SK-N-SH (cell line): Measurements from ENCODE around the gene MINDY3. TPM values are rescaled to one million over a fixed set of nuclear protein-coding genes. Genes with fewer than 3 reads are reported as not detected.

Experiments used
- CTCF ChIA-PET: fragments of 300-600, 350-600 bp; formaldehyde crosslinking; extraction: SDS; loops from one replicate; lab custom pipeline; 2021; lab: Yijun Ruan, JAX
- POLR2A ChIA-PET: fragments of 350-600 bp; sonication (Branson Sonifier 250); formaldehyde crosslinking; extraction: SDS; loops from one replicate; lab custom pipeline; 2020; ENCODE audit warnings: antibody characterized with exemption, inconsistent platforms; lab: Yijun Ruan, JAX
- DNase-seq: peaks from one replicate; pipeline ENCODE4 v3.0.0; 2012
- H2AFZ ChIP-seq: fragments of 200-600 bp; sonication (generic); 2 replicates; pipeline ENCODE4 v1.8.1; 2016; ENCODE audit warnings: antibody characterized with exemption, mild to moderate bottlenecking, low read depth
- H3F3A ChIP-seq: fragments of 200-600 bp; sonication (generic); replicated peaks from 2 replicates; pipeline ENCODE3; 2016; ENCODE audit warnings: antibody characterized with exemption, mild to moderate bottlenecking; ENCODE audit not compliant: insufficient read depth
- H3K27ac ChIP-seq, 2 experiments: fragments of 200-500 bp in 1 of 2; fragments of 200-600 bp in 1 of 2; sonication (Bioruptor generic) in 1 of 2; sonication (generic), shearing (Covaris generic) in 1 of 2; 2 replicates each; pipeline versions ENCODE4 v1.5.1 to v1.6.1; 2014 to 2016; ENCODE audit warnings: low read depth in 2 of 2, inconsistent platforms in 1 of 2, low read length in 1 of 2, mild to moderate bottlenecking in 1 of 2, mixed read lengths in 1 of 2
- H3K27me3 ChIP-seq: fragments of 200-600 bp; sonication (generic), shearing (Covaris generic); 2 replicates; pipeline ENCODE4 v1.6.1; 2016; ENCODE audit warnings: mixed run types; ENCODE audit not compliant: insufficient read depth
- H3K36me3 ChIP-seq, 2 experiments: fragments of 200-500 bp in 1 of 2; fragments of 200-600 bp in 1 of 2; sonication (Bioruptor generic) in 1 of 2; sonication (generic) in 1 of 2; replicated peaks in 1 of 2; 2 replicates each; pipeline versions ENCODE3 to v1.5.1; 2014 to 2016; ENCODE audit warnings: low read length in 1 of 2, mild to moderate bottlenecking in 1 of 2; ENCODE audit not compliant: insufficient read depth in 2 of 2, control insufficient read depth in 1 of 2
- H3K4me1 ChIP-seq, 2 experiments: fragments of 200-500 bp in 1 of 2; fragments of 200-600 bp in 1 of 2; sonication (Bioruptor generic) in 1 of 2; sonication (generic), shearing (Covaris generic) in 1 of 2; 2 replicates each; pipeline versions ENCODE4 v1.5.1 to v1.6.1; 2014 to 2016; ENCODE audit warnings: low read depth in 1 of 2, low read length in 1 of 2, mixed run types in 1 of 2; ENCODE audit not compliant: insufficient read depth in 2 of 2, control insufficient read depth in 1 of 2
- H3K4me2 ChIP-seq: fragments of 200-600 bp; sonication (generic), shearing (Covaris generic); 2 replicates; pipeline ENCODE4 v1.6.1; 2017; ENCODE audit warnings: mixed run types
- H3K4me3 ChIP-seq, 2 experiments: fragments of 200-500 bp in 1 of 2; fragments of 200-600 bp in 1 of 2; sonication (Bioruptor generic) in 1 of 2; sonication (generic), shearing (Covaris generic) in 1 of 2; 2 replicates each; pipeline versions ENCODE4 v1.5.1 to v1.8.1; 2014 to 2016; ENCODE audit warnings: low read depth in 2 of 2, inconsistent platforms in 1 of 2, low read length in 1 of 2, mild to moderate bottlenecking in 1 of 2, mixed read lengths in 1 of 2, moderate library complexity in 1 of 2
- H3K79me2 ChIP-seq: fragments of 200-600 bp; sonication (generic); 2 replicates; pipeline ENCODE4 v1.8.1; 2017; ENCODE audit warnings: mild to moderate bottlenecking; ENCODE audit not compliant: insufficient read depth
- H3K9ac ChIP-seq: fragments of 200-600 bp; sonication (generic); 2 replicates; pipeline ENCODE4 v1.6.1; 2017; ENCODE audit warnings: mixed run types
- H3K9me2 ChIP-seq: fragments of 200-600 bp; sonication (generic); 2 replicates; pipeline ENCODE4 v1.6.1; 2017; ENCODE audit warnings: mixed run types
- H3K9me3 ChIP-seq: fragments of 200-600 bp; sonication (generic); 2 replicates; pipeline ENCODE4 v1.6.1; 2017; ENCODE audit warnings: mixed run types, mild to moderate bottlenecking, moderate library complexity
- H4K20me1 ChIP-seq: fragments of 200-600 bp; sonication (generic); 2 replicates; pipeline ENCODE4 v1.6.1; 2017; ENCODE audit warnings: mild to moderate bottlenecking, mixed run types; ENCODE audit not compliant: insufficient read depth
- CHD2 ChIP-seq: fragments of 150-350 bp; IDR thresholded peaks from 2 replicates; pipeline ENCODE4 v1.6.1; 2018; ENCODE audit warnings: low read length; ENCODE audit not compliant: partially characterized antibody
- CTCF ChIP-seq: fragments of 200-600 bp; sonication (generic); IDR thresholded peaks from 2 replicates; pipeline ENCODE4 v1.6.1; 2017; ENCODE audit warnings: antibody characterized with exemption, mild to moderate bottlenecking, moderate library complexity
- EZH2phosphoT487 ChIP-seq: fragments of 200-600 bp; sonication (generic); IDR thresholded peaks from 2 replicates; pipeline ENCODE4 v1.6.1; 2017; ENCODE audit warnings: low read depth, mixed run types, mild to moderate bottlenecking, antibody characterized with exemption, moderate library complexity, borderline replicate concordance
- FOXM1 ChIP-seq: IDR thresholded peaks from 2 replicates; pipeline ENCODE4 v1.4.0; 2012; ENCODE audit warnings: low read depth, mild to moderate bottlenecking
- GATA2 ChIP-seq: sonication (generic); formaldehyde crosslinking; IDR thresholded peaks from 2 replicates; pipeline ENCODE4 v1.5.0; 2020; ENCODE audit warnings: mild to moderate bottlenecking, missing genetic modification reagents
- POLR2AphosphoS5 ChIP-seq: IDR thresholded peaks from 2 replicates; pipeline ENCODE4 v1.6.1; 2012; ENCODE audit warnings: low read depth, low read length
- RAD21 ChIP-seq: IDR thresholded peaks from 2 replicates; pipeline ENCODE4 v1.6.1; 2012; ENCODE audit warnings: mild to moderate bottlenecking, low read length
- RCOR1 ChIP-seq: fragments of 150-350 bp; IDR thresholded peaks from 2 replicates; pipeline ENCODE4 v1.6.1; 2017; ENCODE audit warnings: antibody characterized with exemption, low read length
- RXRA ChIP-seq: IDR thresholded peaks from 2 replicates; pipeline ENCODE4 v1.4.0; 2012; ENCODE audit warnings: low read depth, mild to moderate bottlenecking, borderline replicate concordance
- SMC3 ChIP-seq: IDR thresholded peaks from 2 replicates; pipeline ENCODE4 v1.6.1; 2012; ENCODE audit warnings: low read depth, low read length, improper control_type of control experiment
- USF1 ChIP-seq: IDR thresholded peaks from 2 replicates; pipeline ENCODE4 v1.4.0; 2012; ENCODE audit warnings: low read depth, borderline replicate concordance
- WGBS: methylation state at CpG from one replicate; pipeline ENCODE4 v1.1.6; 2017; ENCODE audit warnings: low lambda C conversion rate; 5-methylcytosine and 5-hydroxymethylcytosine counted together
- polyA plus RNA-seq, 3 experiments: library from polyadenylated mRNA; depleted of rRNA; stranded (reverse); fragments of >200 nt; gene quantifications; 2 replicates each; pipeline ENCODE4 v1.2.3, GENCODE V29; 2012

MINDY3 gene
- polyA plus RNA-seq, 1 of the 3 experiments (the other 2 are of a cell fraction): 9.5 TPM

DNA sequence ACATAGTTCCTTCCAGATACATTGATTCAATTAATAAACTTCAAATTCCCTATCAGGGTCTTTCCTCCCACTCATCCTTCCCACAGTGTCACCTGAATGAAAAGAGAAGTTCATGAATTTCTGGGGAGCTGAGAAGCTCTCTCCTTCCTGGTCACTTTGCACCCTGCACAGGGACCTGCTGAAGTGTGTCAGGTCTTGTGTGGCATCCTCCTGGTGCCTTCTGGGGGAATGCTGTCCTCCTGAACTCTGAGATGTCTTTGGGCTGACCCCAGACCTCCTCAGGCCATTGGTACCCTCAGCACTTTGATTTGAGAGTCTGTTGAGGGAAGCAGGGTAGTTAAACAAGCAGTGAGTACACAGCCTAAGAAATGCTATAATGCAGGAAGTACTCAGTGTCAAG, 101.0 kb downstream of the MINDY3 start (continued):
- TF ChIP-seq RXRA: no peak
- TF ChIP-seq, all 33 proteins: peak for 0

DNA sequence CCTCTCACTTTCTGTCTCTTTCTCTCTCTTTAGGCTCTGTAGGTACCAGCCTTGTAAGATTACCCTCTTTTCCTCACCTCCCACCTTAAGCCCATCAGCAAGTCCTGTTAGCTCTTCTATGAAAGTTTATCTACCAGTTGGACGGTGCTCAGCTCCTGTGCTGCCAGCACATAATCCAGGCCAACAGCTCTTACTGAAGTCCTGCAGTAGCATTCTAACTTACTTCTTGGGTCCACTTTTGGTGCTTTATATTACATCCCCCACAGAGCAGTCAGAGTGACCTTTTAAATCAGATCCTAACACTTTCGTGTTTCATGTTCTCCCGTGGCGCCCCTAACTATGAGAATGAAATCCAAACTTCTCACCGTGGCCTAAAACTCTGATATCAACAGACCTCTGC, 101.7 kb downstream of the MINDY3 start:
- no peak for DNase-seq
- no peak overlapping the region for H3K4me2 ChIP-seq
- H3K9ac ChIP-seq: no peak overlapping the region
- TF ChIP-seq CTCF: no peak
- TF ChIP-seq SMC3: no peak
- TF ChIP-seq CHD2: no peak
- no peak for TF ChIP-seq EZH2phosphoT487
- TF ChIP-seq FOXM1: no peak
- no peak for TF ChIP-seq POLR2AphosphoS5
- no peak for TF ChIP-seq RCOR1
- TF ChIP-seq, all 33 proteins: peak for 0
- 51% methylated on average over 5 of the region's 5 CpGs for WGBS
- Histone ChIP-seq H3K79me2 (no peaks in the 10 kb centered on the region), H3K36me3 (no peaks in the 10 kb centered on the region), H3K4me3 (no peak overlapping the region), H3K27ac (no peak overlapping the region), H4K20me1 (no peaks in the 10 kb centered on the region), H2AFZ (no peak overlapping the region), H3K9me2 (no peaks in the 10 kb centered on the region), H3K4me1 (no peaks in the 10 kb centered on the region), H3F3A (no peaks in the 10 kb centered on the region), H3K27me3 (no peaks in the 10 kb centered on the region; the same call in 1 of the 2 replicates), H3K9me3 (no peaks in the 10 kb centered on the region)
- CTCF ChIA-PET: interaction anchor here (1.3 kb wide), 1 partner anchor 14 kb away, joined by 3 read pairs; no protein-coding TSS in a partner anchor
- POLR2A ChIA-PET: no interaction called here

- H4K20me1 ChIP-seq: no peaks in the 10 kb centered on the region
- no peaks in the 10 kb centered on the region for H3K9me2 ChIP-seq
- no peak overlapping the region for H3K27ac ChIP-seq
- H3K36me3 ChIP-seq: no peaks in the 10 kb centered on the region
- no peak overlapping the region for H2AFZ ChIP-seq
- no peak overlapping the region for H3K9ac ChIP-seq
- no peak overlapping the region for H3K4me2 ChIP-seq
- DNase-seq: no peak
- no peaks in the 10 kb centered on the region for H3K4me1 ChIP-seq
- no peaks in the 10 kb centered on the region for H3K9me3 ChIP-seq
- WGBS: 19% methylated on average over 2 of the region's 2 CpGs
- ChIA-PET POLR2A (no interaction called here), CTCF (interaction anchor here (1.1 kb wide), 1 partner anchor 321 kb away, joined by 3 read pairs; no protein-coding TSS in a partner anchor)
- no peaks in the 10 kb centered on the region for H3K79me2 ChIP-seq
- TF ChIP-seq GATA2 (no peak), RAD21 (no peak), USF1 (no peak)
- TF ChIP-seq, all 33 proteins: peak for 0
- Histone ChIP-seq H3F3A (no peaks in the 10 kb centered on the region), H3K4me3 (no peak overlapping the region), H3K27me3 (no peaks in the 10 kb centered on the region; the same call in 1 of the 2 replicates)
These were observed 105.4 kb downstream of the MINDY3 start for GRCh38 chr10:15754937-15755336.
